HUES48 (cell line): ENCODE data around the gene PACS1.
"Not testable (repeated sequence)": the region's sequence is repeated elsewhere in the genome, so short reads cannot be mapped to it uniquely, and the experiment has no call there.

Experiments used
- H3K27ac ChIP-seq: one replicate; pipeline ENCODE4 v1.7.0; 2013; ENCODE audit warnings: low read depth, low read length, inconsistent platforms
- H3K27me3 ChIP-seq: 2 replicates; pipeline ENCODE4 v1.6.1; 2013; ENCODE audit warnings: mild to moderate bottlenecking, low read length; ENCODE audit not compliant: control insufficient read depth, insufficient read depth
- H3K36me3 ChIP-seq: 2 replicates; pipeline ENCODE4 v1.6.1; 2013; ENCODE audit warnings: low read length; ENCODE audit not compliant: control insufficient read depth, insufficient read depth
- H3K4me1 ChIP-seq: 2 replicates; pipeline ENCODE4 v1.6.1; 2013; ENCODE audit warnings: mild to moderate bottlenecking, low read length; ENCODE audit not compliant: control insufficient read depth, insufficient read depth
- H3K4me3 ChIP-seq: 2 replicates; pipeline ENCODE4 v1.5.1; 2013; ENCODE audit warnings: mild to moderate bottlenecking, low read depth, low read length
- H3K9ac ChIP-seq: 2 replicates; pipeline ENCODE4 v1.6.1; 2013; ENCODE audit warnings: mild to moderate bottlenecking, low read depth, low read length, moderate library complexity
- H3K9me3 ChIP-seq: 2 replicates; pipeline ENCODE4 v1.6.1; 2013; ENCODE audit warnings: low read length; ENCODE audit not compliant: control insufficient read depth, insufficient read depth

The PACS1 gene

DNA sequence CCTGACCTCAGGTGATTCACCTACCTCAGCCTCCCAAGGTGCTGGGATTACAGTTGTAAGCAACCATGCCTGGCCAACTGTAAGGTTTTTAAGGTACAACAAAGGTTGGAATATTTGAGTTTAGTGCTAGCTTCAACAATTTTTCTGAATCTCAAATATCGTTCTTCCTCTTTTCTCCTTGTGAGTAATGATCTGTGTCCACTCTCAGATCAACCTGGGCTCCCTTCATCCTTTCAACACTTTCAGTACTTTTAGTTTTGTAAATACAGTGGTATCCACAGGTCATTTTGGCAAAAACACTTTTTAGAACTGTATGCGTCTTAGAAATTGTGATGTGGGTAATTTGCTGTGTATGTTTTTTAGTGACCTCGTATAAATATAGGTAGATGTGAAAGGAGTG is 7.9 kb downstream of the PACS1 start:
- Histone ChIP-seq H3K36me3 (peaks cover 12% of the 10 kb centered on the region; the same call in 1 of the 2 replicates), H3K4me3 (no peak overlapping the region), H3K27me3 (no peaks in the 10 kb centered on the region), H3K27ac (no peak overlapping the region), H3K9me3 (no peaks in the 10 kb centered on the region), H3K4me1 (no peaks in the 10 kb centered on the region), H3K9ac (no peak overlapping the region)

GRCh38 chr11:66078949-66079348 is 8.9 kb downstream of the PACS1 start:
- not testable (repeated sequence) for H3K36me3 ChIP-seq, H3K9ac ChIP-seq, H3K4me1 ChIP-seq, H3K4me3 ChIP-seq, H3K27me3 ChIP-seq, H3K27ac ChIP-seq, H3K9me3 ChIP-seq

DNA sequence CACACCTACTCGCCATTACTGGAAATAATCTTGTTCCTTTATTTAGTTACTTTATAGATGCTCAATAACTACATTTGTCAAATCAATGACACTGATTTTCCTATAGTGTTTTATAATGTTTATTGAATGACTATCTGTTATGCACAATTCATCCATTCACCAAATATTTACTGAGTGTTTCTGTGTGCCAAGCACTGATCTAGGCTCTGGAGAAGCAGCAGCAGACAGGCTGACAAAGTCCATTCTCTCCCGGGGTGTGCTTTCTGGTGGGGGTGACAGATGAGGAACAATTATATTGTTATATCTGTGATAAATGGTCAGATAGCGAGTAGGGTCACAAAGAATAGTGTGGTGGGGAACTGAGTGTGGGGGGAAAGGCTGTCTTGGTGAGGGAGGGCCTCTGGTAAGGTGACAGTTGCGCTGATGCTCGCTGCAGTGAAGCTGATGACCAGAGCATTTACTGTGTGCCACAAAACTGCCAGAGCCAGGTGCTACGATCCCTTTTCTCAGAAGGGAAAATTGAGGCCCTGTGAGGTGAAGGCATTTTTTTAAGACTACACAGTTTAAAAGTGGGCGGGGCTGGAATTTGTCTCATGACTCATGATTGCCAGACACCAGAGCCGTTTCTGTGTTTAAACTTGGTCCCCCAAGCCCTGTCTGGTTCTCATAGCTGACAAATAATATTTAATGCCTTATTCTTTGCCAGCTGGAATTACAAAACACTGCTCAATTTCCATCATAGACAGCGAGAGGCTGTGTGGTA is 10.2 kb downstream of the PACS1 start:
- Histone ChIP-seq H3K36me3 (no peaks in the 10 kb centered on the region), H3K4me3 (no peak overlapping the region), H3K27ac (no peak overlapping the region), H3K4me1 (no peaks in the 10 kb centered on the region), H3K27me3 (no peaks in the 10 kb centered on the region), H3K9me3 (no peaks in the 10 kb centered on the region), H3K9ac (no peak overlapping the region)

DNA sequence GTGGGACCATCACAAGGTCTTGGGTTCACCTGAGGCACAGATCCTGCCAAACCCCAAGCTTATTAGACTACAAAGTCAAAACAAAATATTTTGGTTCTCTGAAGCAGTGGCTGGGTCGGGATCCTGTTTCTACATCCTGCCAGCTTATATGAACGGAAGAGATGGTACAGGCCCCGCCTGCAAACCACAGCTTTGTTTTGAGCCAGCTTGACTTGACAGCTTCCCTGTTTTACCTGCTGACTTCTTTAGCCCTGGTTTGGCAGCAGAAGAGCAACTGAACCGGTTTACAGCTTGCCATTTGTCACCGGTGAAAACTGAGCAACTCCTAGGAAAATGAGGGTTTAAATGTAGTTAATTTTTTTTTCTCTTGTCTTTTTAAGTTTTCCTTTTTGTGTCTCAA is 11.4 kb downstream of the PACS1 start:
- no peak overlapping the region for H3K4me3 ChIP-seq
- H3K4me1 ChIP-seq, result no peaks in the 10 kb centered on the region
- no peaks in the 10 kb centered on the region for H3K27me3 ChIP-seq
- H3K9ac ChIP-seq, result no peak overlapping the region
- H3K27ac ChIP-seq, result no peak overlapping the region
- no peaks in the 10 kb centered on the region for H3K9me3 ChIP-seq
- no peaks in the 10 kb centered on the region for H3K36me3 ChIP-seq

- H3K27ac ChIP-seq, result no peak overlapping the region
- H3K4me1 ChIP-seq, result no peaks in the 10 kb centered on the region
Measured at GRCh38 chr11:66082946-66083698, 13.1 kb downstream of the PACS1 start.

GRCh38 chr11:66083767-66084166 is 13.7 kb downstream of the PACS1 start:
- H3K9ac ChIP-seq, result no peak overlapping the region
- no peak overlapping the region for H3K27ac ChIP-seq

More at GRCh38 chr11:66082946-66083698, 13.1 kb downstream of the PACS1 start:
- Histone ChIP-seq H3K36me3 (no peaks in the 10 kb centered on the region), H3K9ac (no peak overlapping the region), H3K27me3 (no peaks in the 10 kb centered on the region), H3K4me3 (no peak overlapping the region), H3K9me3 (no peaks in the 10 kb centered on the region)

DNA sequence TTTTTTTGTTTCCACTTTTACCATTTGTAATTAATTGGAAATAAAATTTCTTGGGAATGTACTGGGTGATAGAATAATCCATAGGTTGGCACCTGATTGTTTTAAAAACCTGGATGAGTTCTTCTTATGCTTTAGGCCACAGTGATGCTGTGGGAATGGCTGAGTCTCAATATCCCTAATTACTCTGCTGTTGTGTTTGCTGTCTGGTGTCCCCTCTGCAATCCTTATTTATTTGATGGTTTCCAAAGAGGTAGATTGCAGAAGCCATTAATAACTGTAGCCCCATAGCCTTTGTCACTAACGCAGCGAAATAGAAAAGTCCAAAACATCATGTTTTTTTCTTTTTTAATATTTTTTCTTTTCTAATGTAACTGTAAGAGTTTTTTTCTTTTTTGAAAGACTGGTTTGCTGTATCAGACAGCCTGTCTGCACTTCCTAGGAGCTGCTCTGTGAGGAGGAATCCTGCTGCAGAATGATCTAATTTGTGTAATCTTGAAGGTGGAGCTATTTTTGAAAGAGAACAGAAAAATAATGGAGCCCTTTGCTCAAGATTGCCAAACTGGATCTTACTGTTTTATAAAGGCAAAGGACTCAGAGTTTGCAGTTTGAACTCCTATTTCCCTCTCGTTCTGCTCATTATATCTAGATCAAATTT is 14.9 kb downstream of the PACS1 start:
- Histone ChIP-seq H3K4me3 (no peak overlapping the region), H3K27me3 (no peaks in the 10 kb centered on the region), H3K27ac (no peak overlapping the region), H3K36me3 (no peaks in the 10 kb centered on the region), H3K9me3 (no peaks in the 10 kb centered on the region), H3K9ac (no peak overlapping the region), H3K4me1 (no peaks in the 10 kb centered on the region)

More at GRCh38 chr11:66083767-66084166, 13.7 kb downstream of the PACS1 start:
- H3K9me3 ChIP-seq, result no peaks in the 10 kb centered on the region
- H3K36me3 ChIP-seq, result no peaks in the 10 kb centered on the region
- H3K4me3 ChIP-seq, result no peak overlapping the region
- H3K4me1 ChIP-seq, result no peaks in the 10 kb centered on the region
- no peaks in the 10 kb centered on the region for H3K27me3 ChIP-seq

DNA sequence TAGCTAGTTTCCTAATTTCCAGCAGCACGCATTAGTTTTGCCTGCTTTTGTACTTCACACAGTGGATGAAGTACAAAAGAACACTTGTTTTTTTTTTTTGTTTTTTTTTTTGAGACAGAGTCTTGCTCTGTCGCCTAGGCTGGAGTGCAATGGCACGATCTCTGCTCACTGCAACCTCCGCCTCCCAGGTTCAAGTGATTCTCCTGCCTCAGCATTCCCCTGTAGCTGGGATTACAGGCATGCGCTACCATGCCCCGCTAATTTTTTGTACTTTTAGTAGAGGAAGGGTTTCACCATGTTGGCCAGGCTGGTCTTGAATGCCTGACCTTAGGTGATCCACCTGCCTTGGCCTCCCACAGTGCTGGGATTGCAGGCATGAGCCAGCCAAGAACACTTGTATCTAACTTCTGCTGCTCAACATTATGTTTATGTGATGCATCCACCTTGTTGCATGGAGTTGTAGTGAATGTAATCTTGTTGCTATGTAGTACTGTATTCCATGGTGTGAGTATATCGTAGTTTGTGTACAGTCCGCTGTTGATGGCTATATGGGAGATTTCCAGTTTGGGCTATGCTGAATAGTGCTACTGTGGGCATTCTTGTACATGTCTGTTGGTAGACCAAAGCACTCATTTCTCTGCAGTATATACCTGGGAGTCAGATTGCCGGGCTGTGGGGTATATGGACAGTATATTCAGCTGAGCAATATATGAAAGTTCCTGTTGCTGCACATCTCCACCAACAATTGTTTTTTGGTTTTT is 17.3 kb downstream of the PACS1 start:
- no peaks in the 10 kb centered on the region for H3K9me3 ChIP-seq
- H3K36me3 ChIP-seq, result no peaks in the 10 kb centered on the region
- no peaks in the 10 kb centered on the region for H3K27me3 ChIP-seq
- H3K4me1 ChIP-seq, result no peaks in the 10 kb centered on the region
- H3K9ac ChIP-seq, result no peak overlapping the region
- no peak overlapping the region for H3K27ac ChIP-seq
- H3K4me3 ChIP-seq, result no peak overlapping the region

DNA sequence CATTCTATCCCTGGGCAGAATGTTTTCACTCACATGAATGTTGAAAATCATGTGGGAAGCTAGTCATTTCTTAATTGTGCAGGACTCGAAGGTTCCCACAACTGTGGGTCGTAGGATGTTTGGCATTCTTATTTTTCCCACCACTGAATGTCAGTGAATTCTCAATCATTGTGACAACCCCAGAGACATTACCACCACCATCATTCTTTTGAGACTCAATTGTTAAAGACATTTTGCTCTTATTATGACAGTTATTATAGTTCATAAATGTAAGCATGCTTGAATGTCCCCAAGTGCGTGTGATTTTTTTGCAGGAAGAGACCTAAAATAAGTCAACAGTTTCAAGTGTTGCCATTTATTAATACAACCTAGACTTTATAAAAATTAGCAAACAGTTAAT is 19.0 kb downstream of the PACS1 start:
- no peaks in the 10 kb centered on the region for H3K27me3 ChIP-seq
- no peaks in the 10 kb centered on the region for H3K4me1 ChIP-seq
- no peak overlapping the region for H3K27ac ChIP-seq

DNA sequence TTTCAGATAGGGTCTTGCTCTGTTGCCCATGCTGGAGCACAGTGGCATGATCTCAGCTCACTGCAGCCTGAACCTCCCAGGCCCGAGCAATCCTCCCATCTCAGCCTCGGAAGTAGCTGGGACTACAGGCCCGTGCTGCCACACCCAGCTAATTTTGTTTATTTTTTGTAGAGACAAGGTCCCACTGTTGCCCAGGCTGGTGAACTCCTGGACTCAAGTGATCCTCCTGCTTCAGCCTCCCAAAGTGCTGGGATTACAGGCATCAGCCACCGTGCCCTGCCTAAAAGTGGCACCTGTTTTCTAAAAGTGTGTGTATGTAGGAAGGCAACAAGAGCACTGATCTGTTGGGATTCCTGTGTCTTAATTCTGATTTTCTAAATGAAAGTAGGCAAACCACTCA is 20.2 kb downstream of the PACS1 start:
- Histone ChIP-seq H3K9ac (no peak overlapping the region), H3K4me1 (no peaks in the 10 kb centered on the region), H3K27me3 (no peaks in the 10 kb centered on the region), H3K4me3 (no peak overlapping the region), H3K36me3 (no peaks in the 10 kb centered on the region), H3K9me3 (no peaks in the 10 kb centered on the region), H3K27ac (no peak overlapping the region)

More for the DNA sequence above, 19.0 kb downstream of the PACS1 start:
- Histone ChIP-seq H3K9ac (no peak overlapping the region), H3K36me3 (no peaks in the 10 kb centered on the region), H3K9me3 (no peaks in the 10 kb centered on the region), H3K4me3 (no peak overlapping the region)
